IPS-20b (cell line): ENCODE results near the gene NCSTN.

ENCODE experiments used
- H3K27ac ChIP-seq: one replicate; pipeline ENCODE4 v1.5.1; 2013; ENCODE audit warnings: low read length
- H3K27me3 ChIP-seq: 2 replicates; pipeline ENCODE4 v1.6.1; 2013; ENCODE audit warnings: mild to moderate bottlenecking, low read length, inconsistent platforms; ENCODE audit not compliant: insufficient read depth
- H3K36me3 ChIP-seq: 2 replicates; pipeline ENCODE4 v1.6.1; 2013; ENCODE audit warnings: low read depth, mild to moderate bottlenecking, inconsistent platforms, low read length, moderate library complexity; ENCODE audit not compliant: insufficient read depth
- H3K4me1 ChIP-seq: 2 replicates; pipeline ENCODE4 v1.6.1; 2013; ENCODE audit warnings: mild to moderate bottlenecking, control low read depth, inconsistent platforms, low read length, moderate library complexity; ENCODE audit not compliant: insufficient read depth
- H3K4me3 ChIP-seq: 2 replicates; pipeline ENCODE4 v1.5.1; 2013; ENCODE audit warnings: mild to moderate bottlenecking, low read length, inconsistent platforms
- H3K9ac ChIP-seq: 2 replicates; pipeline ENCODE4 v1.6.1; 2013; ENCODE audit warnings: low read depth, mild to moderate bottlenecking, inconsistent platforms, low read length, moderate library complexity
- H3K9me3 ChIP-seq: 2 replicates; pipeline ENCODE4 v1.6.1; 2013; ENCODE audit warnings: mild to moderate bottlenecking, low read depth, low read length, inconsistent platforms; ENCODE audit not compliant: insufficient read depth

NCSTN gene

DNA sequence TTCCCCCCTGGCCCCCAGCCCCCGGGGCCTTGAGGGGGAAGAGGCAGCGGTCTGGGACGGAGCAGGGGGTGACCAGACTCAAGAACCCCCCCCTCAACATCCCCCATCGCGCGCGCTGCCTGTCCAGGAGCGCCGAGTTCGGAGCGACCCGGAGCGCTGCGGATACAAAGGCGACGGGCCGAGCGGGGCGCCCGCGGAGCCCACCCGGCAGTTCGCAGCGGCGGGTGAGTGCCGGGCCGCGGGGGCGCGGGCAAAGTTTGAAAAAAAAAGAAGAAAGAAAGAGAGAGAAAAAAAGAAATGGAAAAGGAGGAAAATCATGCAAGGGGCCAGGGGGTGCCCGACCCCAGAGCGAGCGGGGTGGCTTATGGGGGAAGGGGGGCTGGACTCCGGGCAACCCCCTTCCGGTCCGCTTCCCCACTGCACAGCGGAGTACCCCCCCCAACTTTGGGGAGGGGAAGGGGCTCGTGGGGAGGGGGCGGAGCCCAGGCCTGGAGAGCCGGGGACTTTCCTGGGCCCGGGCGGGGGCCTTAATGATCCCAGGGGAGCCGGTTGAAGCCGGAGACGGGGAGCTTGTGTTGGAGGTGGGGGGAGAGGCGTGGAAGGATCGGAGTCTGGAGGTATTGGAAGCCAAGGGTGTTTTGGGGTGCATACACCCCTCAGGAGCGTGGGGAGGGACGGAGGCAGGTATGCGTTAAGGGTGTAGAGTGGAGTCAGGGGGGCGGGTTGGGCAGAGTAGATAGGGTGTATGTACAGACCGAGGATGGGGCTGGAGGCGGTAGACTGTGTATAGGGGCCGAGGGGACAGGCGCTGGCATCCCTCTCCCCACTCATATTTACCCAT is 57.7 kb downstream of the NCSTN start:
- peaks cover 40% of the 10 kb centered on the region for H3K4me1 ChIP-seq
- H3K9me3 ChIP-seq = no peaks in the 10 kb centered on the region
- H3K36me3 ChIP-seq = 0 out of 2 replicates have a peak, but pooled peaks cover 5% of the 10 kb centered on the region
- no peaks in the 10 kb centered on the region for H3K27me3 ChIP-seq
- peak overlapping the region; percentile 90 for H3K9ac ChIP-seq
- peak overlapping the region; percentile 82 for H3K4me3 ChIP-seq
- H3K27ac ChIP-seq = peak overlapping the region; percentile 91

DNA sequence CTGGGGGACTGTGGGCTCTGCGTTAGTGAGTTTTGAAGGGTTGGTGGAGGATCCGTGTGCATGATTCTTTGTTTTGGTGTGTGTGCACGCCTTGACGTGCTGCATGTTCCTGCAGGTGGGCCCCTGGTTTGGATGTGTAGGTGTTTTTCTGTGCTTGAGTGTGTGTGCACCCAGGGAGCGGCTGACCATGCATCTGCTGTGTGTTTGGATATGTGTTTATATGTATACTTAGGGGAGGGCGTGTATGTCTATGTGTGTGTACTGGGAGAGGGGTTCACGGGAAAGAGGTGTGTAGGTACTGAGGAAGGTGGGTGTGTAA is 58.3 kb downstream of the NCSTN start:
- no peaks in the 10 kb centered on the region for H3K9me3 ChIP-seq
- no peaks in the 10 kb centered on the region for H3K27me3 ChIP-seq
- 0 out of 2 replicates have a peak, but pooled peaks cover 5% of the 10 kb centered on the region for H3K36me3 ChIP-seq
- peaks cover 44% of the 10 kb centered on the region for H3K4me1 ChIP-seq
- H3K4me3 ChIP-seq = peak overlapping the region; percentile 82
- H3K27ac ChIP-seq = peak overlapping the region; percentile 91
- H3K9ac ChIP-seq = peak overlapping the region; percentile 90

DNA sequence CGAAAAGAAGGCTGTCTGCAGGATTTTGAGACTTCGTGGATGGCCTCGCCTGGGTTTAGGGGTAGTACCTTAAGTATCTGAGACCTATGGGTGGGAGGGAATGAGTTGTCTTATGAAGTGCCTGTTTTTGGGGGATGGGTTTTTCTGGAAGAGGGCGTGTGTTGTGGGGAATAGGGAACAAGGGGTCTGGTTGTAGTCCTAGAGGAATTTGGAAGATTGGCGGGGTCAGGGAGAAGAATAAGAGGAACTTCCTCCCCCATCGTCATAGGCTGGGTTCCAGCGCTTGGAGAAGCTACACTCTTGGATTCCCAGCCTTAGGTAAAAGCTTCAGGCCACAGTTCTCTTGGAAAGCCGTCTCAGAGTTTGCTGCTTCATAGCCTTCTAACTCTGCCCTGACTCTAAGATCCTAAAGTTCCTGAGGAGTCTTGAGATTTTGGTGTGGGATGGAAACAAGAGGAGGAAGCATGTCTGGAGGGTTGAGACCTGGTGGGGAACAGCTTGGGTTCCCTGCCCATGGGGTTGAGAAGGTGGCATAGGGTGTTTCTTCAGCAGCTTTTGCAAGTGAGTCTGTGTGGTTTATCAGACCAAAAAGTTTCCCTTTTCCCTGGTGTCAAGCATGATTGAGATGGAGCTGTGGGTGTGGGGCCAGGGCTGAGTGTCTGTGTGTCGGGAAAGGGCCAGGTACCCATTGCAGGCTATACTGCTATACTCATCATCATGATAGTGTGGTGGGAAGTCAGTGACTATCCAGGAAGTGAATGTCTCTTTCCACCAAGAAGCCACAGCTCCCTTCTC is 59.0 kb downstream of the NCSTN start:
- H3K27ac ChIP-seq = no peak overlapping the region
- peaks cover 44% of the 10 kb centered on the region for H3K4me1 ChIP-seq
- peaks cover 8% of the 10 kb centered on the region; the same call in 1 of the 2 replicates for H3K36me3 ChIP-seq
- no peaks in the 10 kb centered on the region for H3K9me3 ChIP-seq
- H3K27me3 ChIP-seq = no peaks in the 10 kb centered on the region
- H3K9ac ChIP-seq = peak overlapping the region; percentile 90; the same call in 1 of the 2 replicates
- H3K4me3 ChIP-seq = peak overlapping the region; percentile 82

- H3K4me3 ChIP-seq = peak overlapping the region; percentile 82
- peaks cover 53% of the 10 kb centered on the region for H3K4me1 ChIP-seq
- H3K9me3 ChIP-seq = no peaks in the 10 kb centered on the region
- peak overlapping the region; percentile 37; the same call in 1 of the 2 replicates for H3K9ac ChIP-seq
- no peak overlapping the region for H3K27ac ChIP-seq
- no peaks in the 10 kb centered on the region for H3K27me3 ChIP-seq
- peaks cover 12% of the 10 kb centered on the region; the same call in 1 of the 2 replicates for H3K36me3 ChIP-seq
Measured at GRCh38 chr1:160403244-160403643, 60.1 kb downstream of the NCSTN start.

GRCh38 chr1:160404094-160404493 is 60.9 kb downstream of the NCSTN start:
- peaks cover 12% of the 10 kb centered on the region; the same call in 1 of the 2 replicates for H3K36me3 ChIP-seq
- no peak overlapping the region for H3K4me3 ChIP-seq
- no peak overlapping the region for H3K27ac ChIP-seq
- H3K9me3 ChIP-seq = no peaks in the 10 kb centered on the region
- H3K4me1 ChIP-seq = peaks cover 49% of the 10 kb centered on the region
- no peak overlapping the region for H3K9ac ChIP-seq
- H3K27me3 ChIP-seq = no peaks in the 10 kb centered on the region

GRCh38 chr1:160405331-160405877 is 62.2 kb downstream of the NCSTN start:
- Histone ChIP-seq H3K9me3 (no peaks in the 10 kb centered on the region), H3K27me3 (no peaks in the 10 kb centered on the region), H3K9ac (no peak overlapping the region), H3K27ac (no peak overlapping the region), H3K4me1 (peaks cover 54% of the 10 kb centered on the region), H3K36me3 (peaks cover 12% of the 10 kb centered on the region; the same call in 1 of the 2 replicates), H3K4me3 (no peak overlapping the region)

DNA sequence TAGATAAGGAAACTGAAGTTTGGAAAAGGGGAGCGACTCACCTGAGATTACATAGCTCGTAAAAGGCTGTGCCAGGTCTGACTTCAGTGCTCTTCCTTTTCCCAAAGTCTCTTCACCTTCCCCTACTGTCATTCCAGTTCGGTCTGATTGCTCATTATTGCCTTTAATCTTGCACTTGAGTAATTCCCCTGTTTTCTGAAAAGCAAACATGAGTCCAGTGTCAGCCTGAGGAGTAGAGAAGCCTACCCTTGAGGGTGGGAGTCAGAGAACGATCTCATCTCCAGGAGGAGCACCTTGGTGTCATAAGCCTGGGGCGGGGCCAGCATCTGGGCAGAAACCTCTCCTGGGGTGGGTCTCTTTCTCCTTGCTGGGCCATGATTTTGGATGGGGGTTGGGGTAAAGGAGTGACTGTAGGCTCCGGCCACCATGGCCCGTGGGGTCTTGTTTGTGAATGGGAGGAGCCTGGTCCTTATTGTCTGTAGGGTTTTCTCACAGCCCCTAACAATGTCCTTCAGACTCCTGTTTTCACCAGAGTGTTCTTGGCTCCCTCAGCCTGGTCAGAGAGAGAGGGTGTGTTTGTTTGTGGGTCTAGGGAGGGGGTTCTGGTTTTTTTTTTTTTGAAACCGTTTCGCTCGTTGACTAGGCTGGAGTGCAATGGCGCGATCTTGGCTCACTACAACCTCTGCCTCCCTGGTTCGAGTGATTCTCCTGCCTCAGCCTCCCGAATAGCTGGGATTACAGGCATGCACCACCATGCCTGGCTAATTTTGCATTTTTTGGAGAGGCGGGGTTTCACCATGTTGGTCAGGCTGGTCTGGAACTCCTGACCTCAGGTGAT is 63.2 kb downstream of the NCSTN start:
- peaks cover 64% of the 10 kb centered on the region for H3K4me1 ChIP-seq
- peaks cover 12% of the 10 kb centered on the region; the same call in 1 of the 2 replicates for H3K36me3 ChIP-seq
- no peaks in the 10 kb centered on the region for H3K27me3 ChIP-seq
- H3K4me3 ChIP-seq = no peak overlapping the region
- no peaks in the 10 kb centered on the region for H3K9me3 ChIP-seq
- no peak overlapping the region for H3K9ac ChIP-seq
- H3K27ac ChIP-seq = no peak overlapping the region

GRCh38 chr1:160407839-160408801 is 64.9 kb downstream of the NCSTN start:
- Histone ChIP-seq H3K4me1 (peaks cover 52% of the 10 kb centered on the region), H3K36me3 (peaks cover 22% of the 10 kb centered on the region; the same call in 1 of the 2 replicates), H3K27ac (no peak overlapping the region), H3K9ac (peak overlapping the region; percentile 31; the same call in 1 of the 2 replicates), H3K4me3 (no peak overlapping the region), H3K27me3 (no peaks in the 10 kb centered on the region), H3K9me3 (no peaks in the 10 kb centered on the region)
